Measurements from ENCODE around the gene FGD4.
"Not testable (repeated sequence)": the region's sequence is repeated elsewhere in the genome, so short reads cannot be mapped to it uniquely, and the experiment has no call there.

Gene FGD4

DNA sequence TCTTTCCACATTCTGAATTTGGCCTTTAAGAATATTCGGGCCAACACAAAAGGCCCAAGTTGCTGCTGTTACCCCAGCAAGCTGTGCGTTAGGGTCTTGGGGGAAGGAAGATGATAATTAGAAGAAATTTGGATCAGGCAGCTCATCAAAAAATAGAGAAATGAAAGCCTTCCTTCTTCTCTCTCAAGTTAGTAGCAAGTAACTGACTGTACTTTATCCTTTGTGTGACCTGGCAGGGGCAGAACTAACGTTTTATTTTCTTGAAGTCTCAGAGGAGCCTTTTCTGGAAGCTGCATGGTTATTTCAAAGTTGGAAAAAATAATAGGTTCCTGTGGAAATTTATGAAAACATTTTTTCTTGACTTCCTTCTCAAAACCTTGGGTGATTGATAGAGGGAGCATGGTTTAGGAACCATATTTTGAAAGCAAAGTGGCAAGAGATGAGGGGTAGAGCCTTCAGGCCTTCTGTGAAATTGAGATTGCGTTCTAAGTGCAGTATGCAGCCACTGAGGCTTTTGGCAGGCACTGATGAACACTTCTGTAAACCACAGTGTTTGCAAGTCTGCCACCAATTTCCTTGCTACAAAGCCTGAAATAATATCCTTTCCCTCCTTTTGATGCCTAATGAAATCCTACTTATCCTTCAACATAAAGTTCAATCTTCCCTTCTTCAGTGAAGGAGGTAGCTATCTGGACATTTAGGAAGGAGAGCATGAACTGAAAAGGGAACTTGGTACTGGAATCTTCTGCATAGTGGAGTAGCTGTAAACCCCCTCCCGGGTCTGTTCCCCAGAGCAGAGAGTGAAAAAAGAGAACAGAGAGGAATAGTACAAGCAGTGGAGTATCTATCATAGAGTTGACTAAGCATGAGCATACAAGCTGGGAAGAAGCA lies 123.2 kb downstream of the FGD4 start:
- no peak for DNase-seq (ENCODE audit: low read depth)

DNA sequence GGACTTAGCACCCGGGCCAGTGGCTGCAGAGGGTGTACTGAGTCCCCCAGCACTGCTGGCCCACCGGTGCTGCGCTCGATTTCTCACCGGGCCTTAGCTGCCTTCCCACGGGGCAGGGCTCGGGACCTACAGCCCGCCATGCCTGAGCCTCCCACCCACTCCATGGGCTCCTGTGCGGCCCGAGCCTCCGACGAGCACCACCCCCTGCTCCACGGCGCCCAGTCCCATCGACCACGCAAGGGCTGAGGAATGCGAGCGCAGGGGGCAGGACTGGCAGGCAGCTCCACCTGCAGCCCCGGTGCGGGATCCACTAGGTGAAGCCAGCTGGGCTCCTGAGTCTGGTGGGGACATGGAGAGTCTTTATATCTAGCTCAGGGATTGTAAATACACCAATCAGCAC lies 126.4 kb downstream of the FGD4 start:
- DNase-seq (ENCODE audit: low read depth) = not testable (repeated sequence)

DNA sequence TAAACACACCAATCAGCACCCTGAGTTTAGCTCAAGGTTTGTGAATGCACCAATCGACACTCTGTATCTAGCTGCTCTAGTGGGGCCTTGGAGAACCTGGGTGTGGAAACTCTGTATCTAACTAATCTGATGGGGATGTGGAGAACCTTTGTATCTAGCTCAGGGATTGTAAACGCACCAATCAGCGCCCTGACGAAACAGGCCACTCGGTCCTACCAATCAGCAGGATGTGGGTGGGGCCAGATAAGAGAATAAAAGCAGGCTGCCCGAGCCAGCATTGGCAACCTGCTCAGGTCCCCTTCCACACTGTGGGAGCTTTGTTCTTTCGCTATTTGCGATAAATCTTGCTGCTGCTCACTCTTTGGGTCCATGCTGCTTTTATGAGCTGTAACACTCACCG lies 127.0 kb downstream of the FGD4 start:
- DNase-seq (ENCODE audit: low read depth) = not testable (repeated sequence)

DNA sequence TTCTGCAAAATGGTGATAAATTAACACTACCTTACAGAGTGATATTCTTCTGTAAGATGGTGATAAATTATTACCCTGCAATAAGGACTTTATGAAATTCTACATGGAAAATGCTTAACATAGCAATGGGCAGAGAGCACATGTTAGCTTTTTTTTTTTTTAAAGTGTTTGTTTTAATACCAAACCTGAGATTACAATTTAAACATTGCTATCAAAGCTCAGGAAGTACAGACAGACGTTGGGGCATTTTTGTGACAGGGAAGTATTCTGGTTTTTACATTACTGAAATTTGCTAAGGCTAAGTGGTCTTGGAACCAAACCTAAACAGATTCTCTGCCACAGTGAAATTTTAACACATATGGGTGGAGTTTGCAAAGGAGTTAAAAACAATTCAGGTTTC lies 133.1 kb downstream of the FGD4 start:
- DNase-seq (ENCODE audit: low read depth) = no peak

DNA sequence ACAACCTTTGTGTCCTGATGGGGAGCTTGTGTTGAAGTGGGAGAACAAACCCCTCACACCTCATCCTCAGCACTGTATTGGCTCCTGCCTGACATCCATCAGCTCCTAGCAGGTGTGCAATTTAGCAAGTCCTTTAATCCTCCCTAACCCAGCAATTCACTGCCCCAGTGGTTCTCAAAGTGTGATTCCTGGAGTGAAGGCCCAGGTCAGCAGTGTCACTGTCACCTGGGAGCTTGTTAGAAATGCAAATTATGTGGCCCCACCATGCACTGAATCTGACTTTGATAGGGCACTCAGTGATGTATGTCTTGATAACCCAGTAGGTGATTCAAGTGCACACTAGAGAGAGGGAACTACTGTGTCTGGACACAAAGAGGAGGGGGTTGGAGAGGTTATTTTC lies 133.6 kb downstream of the FGD4 start:
- no peak for DNase-seq (ENCODE audit: low read depth)

DNA sequence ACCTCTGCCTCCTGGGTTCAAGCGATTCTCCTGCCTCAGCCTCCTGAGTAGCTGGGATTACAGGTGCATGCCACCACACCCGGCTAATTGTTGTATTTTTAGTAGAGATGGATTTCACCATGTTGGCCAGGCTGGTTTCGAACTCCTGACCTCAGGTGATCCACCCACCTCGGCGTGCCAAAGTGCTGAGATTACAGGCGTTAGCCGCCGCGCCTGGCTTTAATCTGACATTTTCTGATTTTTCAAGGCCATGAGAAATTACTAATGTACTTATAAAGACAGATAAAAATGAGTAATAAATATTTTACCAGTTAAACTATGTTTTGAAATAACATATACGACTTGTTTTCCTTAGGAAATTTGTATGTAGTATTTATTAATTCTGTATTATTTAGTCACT lies 134.1 kb downstream of the FGD4 start:
- not testable (repeated sequence) for DNase-seq (ENCODE audit: low read depth)

DNA sequence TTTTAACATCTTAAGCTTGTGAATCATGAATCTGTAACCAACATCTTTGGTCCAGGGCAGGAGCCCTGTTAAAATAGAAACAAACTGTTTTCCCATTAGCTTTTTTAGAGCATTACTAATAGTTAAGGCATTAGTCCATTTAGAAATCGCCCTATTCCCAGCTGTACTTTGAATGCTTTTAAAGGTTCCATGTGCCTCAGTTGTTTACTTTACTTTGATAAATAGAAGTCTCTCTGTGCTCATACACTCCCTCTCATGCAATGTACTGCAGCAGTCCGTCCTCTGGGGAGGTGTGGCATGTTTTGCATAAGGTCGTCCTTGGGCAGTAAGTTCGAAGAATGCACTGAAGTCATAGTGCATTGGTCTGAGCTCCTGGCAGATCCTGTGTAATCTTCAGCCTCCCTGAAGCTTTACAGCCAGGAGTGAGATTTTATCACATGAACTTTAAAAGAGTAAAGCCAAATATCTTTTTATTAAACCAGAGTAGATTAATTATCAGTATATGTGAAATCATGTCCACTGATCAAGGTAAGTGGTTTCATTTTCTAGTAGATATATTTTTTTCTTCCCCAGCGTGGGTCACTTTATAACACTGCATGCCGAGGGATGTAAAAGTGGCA lies 134.7 kb downstream of the FGD4 start:
- peak; percentile 43 for DNase-seq (ENCODE audit: low read depth)

DNA sequence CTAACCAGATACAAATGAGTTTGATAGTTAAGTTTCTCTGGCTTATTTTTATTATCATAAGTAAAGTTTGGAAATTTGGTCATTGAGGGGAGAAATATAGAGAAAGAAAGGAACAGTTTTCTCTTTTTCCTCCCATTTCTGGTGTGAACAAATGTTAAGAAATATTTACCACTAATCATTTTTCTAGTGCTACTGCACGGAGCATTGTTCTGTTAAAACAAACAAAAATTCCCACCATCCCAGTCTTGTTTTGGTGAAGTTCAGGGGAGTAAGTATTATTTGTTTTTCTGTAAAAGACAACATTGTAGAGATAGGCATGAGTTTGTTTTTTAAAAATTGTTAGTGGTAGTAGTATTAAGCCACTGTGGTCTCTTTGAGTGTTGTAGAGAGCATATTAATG lies 135.3 kb downstream of the FGD4 start:
- DNase-seq (ENCODE audit: low read depth) = no peak

DNA sequence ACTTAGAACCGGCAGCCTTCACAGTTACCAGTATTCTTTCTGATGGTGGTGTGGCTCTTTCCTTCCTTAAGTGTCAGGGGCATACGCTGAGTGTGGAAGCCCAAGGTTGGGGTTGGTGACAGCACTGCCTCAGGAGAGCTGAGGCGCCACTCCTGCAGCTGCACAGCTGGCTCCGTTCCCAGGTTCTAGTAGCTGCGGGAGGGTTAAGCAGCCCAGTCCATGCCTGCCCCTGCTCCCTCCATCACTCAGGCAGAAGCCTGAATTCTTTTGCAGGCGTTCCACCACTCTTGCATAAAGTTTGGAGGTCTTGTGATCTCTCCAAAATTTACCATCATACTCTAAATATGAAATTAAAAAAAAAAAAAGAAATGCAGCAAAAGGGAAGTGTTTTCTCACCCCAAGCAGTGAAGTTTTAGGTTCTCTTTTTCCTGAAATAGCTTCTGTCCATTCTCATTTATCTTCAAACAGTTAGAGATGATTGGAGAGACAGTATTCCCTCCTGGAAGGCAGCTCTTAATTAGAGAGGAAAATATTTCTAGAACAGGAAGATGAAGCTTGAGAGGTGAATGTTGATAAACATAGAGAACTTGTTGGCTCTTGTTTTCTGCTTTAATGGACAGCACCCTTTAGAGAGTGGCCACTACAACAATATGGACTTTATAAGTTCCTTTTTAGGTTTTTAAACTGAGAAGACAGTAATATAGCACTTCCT lies 136.1 kb downstream of the FGD4 start:
- DNase-seq (ENCODE audit: low read depth) = no peak

DNA sequence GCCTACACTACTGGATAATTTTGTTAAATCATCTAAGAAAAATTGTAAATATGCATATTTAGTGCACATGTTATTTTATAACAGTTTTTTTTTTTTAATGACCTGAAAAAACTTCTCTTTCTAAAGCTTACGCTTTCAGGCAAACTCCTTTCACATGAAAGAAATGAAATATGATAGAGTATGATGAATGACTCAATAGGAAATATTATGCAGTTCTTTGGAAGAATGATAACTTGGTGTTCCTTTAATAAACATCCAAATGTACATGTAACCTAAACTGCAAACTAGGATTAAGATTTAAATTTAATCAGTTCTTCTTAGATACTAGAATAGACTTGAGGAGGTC lies 136.6 kb downstream of the FGD4 start:
- DNase-seq (ENCODE audit: low read depth) = no peak

DNA sequence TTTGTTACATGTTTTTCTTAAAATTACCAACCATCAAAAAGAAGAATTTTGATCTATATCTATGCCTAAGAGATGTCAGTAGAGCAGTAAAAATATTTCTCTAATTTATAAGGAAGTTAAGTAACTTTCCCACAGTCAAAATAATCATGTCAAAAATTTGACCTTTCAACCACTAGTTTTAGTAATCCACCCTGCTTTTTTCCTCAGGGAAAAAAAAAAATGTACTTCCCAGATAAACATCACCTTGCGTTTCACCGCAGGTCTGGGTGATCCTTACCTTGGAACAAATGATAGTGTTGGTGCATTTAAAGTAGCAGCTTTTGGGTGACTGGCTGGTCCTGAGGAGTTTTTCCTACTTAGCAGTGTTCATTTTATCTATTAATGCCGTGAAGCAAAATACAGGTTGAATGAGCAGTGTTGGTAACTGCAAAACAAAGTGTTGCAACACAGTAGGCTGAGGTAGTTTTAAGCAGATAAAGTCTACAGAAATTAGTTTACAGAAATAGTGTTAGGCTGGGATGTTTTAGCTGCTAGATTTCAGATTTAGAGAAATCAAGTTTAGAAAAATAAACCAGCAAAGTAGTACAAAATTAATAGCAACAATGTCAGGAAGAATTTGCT lies 142.5 kb downstream of the FGD4 start:
- no peak for DNase-seq (ENCODE audit: low read depth)

DNA sequence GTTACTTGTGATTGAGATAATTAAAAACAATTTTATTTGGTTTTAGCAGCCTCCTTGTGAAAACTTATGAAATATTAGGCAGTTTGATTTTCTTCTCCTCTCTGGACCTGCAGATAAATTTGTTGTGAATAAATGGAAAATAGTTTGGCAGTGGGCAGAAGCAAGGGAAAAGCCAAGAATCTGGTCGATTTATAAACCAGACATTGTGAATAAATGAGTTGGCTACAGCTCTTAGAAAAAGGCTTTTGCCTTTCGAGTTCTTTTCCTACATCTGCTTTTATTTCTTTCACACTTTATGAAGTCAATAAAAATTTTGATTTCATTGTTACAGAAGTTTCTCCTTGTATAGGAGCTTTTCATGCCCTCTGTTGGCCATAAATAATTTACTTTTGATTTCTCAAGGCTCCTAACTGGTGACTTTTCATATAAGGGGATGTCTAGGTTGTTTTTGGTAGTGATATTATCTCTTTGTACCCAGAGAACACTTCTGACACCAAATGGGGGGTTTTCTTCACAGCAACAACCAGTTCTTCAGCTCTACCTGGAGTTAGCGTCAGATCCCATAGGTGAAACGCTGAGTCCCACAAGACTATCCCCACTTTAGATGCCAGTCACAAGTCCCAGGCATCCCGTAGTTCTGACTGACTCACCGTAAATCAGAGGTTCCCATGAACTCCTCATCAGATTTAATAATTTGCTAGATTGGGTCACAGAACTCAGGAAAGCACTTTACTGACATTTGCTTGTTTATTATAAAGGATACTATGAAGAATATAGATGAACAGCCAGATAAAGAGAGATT lies 143.3 kb downstream of the FGD4 start:
- DNase-seq (ENCODE audit: low read depth) = no peak

DNA sequence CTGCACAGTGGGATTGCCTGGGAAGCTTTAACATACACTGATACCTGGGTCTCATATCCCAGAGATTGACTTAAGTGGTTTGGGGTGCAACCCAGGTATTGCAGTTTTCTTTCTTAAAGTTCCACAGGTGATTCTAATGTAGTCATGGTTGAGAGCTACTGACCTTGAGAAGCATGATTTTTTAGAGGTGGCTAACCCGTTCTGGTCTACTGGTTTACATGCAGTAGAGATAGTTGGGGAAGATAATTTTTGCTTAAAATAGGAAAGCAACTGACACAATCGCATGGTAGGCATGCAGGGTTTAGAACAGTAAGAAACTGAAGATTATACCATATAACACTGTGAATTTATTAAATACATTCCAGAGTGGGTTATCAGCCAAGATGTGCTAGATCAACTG lies 145.5 kb downstream of the FGD4 start:
- no peak for DNase-seq (ENCODE audit: low read depth)

DNA sequence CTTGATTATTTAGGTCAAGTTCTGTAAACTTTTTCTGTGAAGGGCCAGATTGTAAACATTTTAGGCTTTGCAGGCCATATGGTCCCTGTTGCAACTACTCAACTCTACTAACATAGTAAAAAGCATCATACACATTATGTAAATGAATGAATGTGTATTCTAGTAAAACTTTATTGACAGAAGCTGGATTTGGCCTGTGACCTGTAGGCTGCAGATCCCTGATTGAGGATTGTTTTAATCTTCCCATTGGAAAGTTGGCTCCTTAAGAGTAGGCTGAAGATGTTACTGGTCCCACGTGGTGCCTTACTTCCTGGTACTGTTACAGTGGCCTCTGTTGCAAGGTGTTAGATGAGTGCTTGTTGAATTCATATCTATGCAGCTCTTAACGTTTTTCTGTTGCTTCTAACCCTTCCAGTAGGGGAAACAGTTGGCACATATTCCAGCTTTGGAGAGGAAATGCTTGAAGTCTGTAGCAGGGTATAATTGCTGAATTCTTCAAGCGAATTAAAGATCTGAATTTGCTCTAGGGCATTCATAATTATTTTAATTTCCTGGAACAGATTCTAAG lies 146.1 kb downstream of the FGD4 start:
- no peak for DNase-seq (ENCODE audit: low read depth)

DNA sequence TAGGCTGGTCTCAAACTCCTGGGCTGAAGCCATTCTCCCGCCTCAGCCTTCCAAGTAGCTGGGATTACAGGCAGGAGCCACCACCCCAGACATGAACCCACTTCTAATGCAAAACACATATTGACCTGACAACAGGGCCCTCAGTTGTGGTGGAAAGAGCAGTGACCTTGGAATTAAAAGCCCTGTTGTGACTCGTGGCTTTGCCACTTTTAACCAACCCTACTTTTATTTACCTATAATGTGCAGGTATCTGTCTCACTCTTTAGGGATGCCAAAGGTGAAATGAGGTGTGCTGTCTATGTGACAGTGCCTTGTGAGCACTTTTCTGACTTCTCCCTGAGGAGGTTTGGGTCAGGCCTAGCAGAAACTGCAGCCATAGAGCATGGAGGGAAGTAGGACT lies 146.9 kb downstream of the FGD4 start:
- DNase-seq (ENCODE audit: low read depth) = no peak

DNA sequence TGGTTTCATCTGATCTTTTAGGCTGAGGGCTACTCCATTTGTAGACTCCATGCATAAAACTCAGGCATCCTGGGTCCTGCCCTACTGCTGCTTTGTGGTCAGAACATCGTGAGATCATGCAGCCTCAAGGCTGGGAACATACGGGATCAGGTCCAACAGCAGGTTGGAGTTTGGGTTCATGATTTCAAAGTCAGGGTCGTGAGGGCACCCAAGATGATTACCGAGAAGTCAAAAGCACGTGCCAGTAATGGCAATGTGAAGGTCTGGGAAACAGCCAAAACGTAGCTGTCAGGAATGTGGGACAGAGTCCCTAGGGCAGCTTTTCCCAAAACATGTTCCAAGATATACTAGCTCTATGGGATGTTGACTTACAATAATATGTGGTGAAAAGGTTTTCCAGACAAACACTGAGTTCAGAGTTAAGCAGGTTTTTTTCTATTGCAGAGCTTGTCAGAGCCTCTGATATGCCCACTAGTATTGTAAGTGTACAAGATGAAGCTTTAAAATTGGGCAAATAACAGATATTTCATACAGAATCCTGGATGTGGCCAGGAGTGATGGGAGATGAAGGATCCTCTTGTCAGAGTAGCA lies 149.4 kb downstream of the FGD4 start:
- DNase-seq (ENCODE audit: low read depth) = no peak

DNA sequence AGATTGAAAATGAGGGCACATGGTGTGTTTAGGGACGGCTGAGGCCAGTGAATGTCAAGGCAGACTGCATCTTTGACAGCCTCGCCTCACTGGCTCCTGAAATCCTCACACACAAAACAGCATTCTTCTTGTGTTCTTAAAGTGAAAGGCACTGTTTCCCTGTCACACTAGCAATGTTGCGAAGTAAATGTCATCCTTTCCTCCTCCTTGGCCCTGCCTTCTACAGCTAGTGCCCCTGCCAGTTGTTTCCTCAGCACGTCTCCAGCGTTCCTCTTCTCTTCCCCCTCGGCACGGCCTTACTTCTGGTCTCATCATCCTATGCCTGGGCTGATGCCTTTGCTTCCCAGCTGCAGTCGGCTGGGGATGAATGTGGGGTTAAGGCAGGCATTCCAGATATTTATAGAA lies 150.3 kb downstream of the FGD4 start:
- DNase-seq (ENCODE audit: low read depth) = no peak

DNA sequence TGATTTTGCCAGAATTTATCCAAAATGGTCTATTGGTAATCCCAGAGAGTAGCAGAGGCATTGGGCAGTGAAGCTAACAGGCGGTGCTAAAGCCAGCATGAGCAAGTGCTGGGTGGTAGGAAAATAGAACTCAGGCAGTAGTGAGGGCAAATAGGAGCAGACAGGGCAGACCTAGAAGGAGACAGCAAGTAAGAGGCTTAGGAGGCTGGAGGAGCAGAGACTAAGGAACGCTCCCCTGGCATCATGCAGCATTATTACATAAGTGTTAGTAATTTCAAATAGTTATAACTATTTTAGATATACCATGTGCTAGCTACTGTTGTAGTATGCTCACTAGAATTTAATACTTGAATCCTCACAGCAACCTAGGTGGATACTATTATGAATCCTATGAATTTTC lies 151.7 kb downstream of the FGD4 start:
- DNase-seq (ENCODE audit: low read depth) = no peak

DNA sequence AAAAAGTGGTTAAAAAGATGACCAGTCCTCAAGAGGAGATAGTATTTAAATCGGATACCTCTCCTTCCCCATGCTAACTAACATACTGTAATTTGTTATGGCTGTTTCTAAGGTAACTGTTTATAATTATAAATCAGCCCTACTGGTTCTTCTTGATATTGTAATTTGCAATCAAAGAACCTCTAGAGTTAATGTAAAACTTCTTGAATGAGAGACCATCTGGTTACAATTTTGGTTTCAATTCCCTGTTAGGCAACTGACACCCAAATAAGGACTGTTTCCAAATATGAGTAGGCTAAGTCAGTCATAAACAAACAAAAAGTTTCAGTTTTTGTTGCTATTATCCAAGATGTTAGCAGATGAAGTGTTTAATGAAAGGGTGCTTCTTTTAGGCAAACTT lies 159.5 kb downstream of the FGD4 start:
- no peak for DNase-seq (ENCODE audit: low read depth)

DNA sequence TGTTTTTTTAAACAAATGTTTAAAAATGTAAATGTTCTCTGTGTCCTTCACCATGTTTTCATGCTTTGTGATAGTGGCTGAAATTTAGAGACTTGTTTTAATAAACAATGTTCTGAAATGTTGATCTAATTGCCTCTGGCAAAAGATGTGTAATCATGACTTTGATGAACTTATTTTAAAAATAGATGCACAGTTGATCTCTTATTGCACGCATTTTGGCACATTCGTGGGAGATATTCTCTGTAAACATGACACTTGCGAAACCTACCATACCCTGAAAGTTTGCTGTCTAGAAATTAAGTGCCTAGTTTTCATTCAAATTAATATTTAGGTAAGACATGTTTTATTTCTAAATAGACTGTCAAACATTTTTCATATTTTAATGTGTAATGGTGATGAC lies 160.1 kb downstream of the FGD4 start:
- no peak for DNase-seq (ENCODE audit: low read depth)

DNA sequence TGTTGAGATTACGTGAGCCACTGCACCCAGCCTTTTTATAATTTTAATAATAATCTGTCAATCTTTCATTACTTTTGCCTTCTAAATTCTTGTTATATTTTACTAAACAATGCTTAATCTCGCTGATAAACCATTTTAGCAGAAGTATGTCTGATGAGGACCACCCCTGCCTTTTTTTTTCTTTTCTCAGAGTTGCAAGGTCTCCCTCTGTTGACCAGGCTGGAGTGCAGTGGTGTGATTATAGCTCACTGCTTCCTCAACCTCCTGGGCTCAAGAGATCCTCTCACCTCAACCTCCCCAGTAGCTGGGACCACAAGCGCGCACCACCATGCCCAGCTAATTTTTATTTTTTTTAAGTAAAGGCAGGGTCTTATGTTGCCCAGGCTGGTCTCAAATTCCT lies 161.2 kb downstream of the FGD4 start:
- no peak for DNase-seq (ENCODE audit: low read depth)
